ENCODE measurements around the gene DLG1.

The DLG1 gene

GRCh38 chr3:197155046-197155445 lies 143.4 kb downstream of the DLG1 start:
- no peak for DNase-seq

GRCh38 chr3:197151580-197151979 lies 146.8 kb downstream of the DLG1 start:
- DNase-seq, result no peak

GRCh38 chr3:197149528-197149927 lies 148.9 kb downstream of the DLG1 start:
- no peak for DNase-seq

- DNase-seq, result no peak
Measured at GRCh38 chr3:197144188-197144587, 154.2 kb downstream of the DLG1 start.

- DNase-seq, result no peak
Measured at GRCh38 chr3:197139586-197139985, 158.8 kb downstream of the DLG1 start.

- DNase-seq, result no peak
Measured at GRCh38 chr3:197137751-197138150, 160.7 kb downstream of the DLG1 start.

GRCh38 chr3:197136744-197137143 lies 161.7 kb downstream of the DLG1 start:
- DNase-seq, result no peak

GRCh38 chr3:197135212-197135611 lies 163.2 kb downstream of the DLG1 start:
- no peak for DNase-seq

GRCh38 chr3:197132916-197133530 lies 165.4 kb downstream of the DLG1 start:
- no peak for DNase-seq

GRCh38 chr3:197125636-197126035 lies 172.8 kb downstream of the DLG1 start:
- no peak for DNase-seq

- DNase-seq, result no peak
Measured at GRCh38 chr3:197124713-197125112, 173.7 kb downstream of the DLG1 start.

- no peak for DNase-seq
Measured at GRCh38 chr3:197122394-197122793, 176.0 kb downstream of the DLG1 start.

- no peak for DNase-seq
Measured at GRCh38 chr3:197117114-197117513, 181.3 kb downstream of the DLG1 start.

- DNase-seq, result no peak
Measured at GRCh38 chr3:197114007-197114406, 184.4 kb downstream of the DLG1 start.

- DNase-seq, result no peak
Measured at GRCh38 chr3:197111685-197112084, 186.7 kb downstream of the DLG1 start.

- no peak for DNase-seq
Measured at GRCh38 chr3:197105786-197106185, 192.6 kb downstream of the DLG1 start.

GRCh38 chr3:197104738-197105137 lies 193.7 kb downstream of the DLG1 start:
- DNase-seq, result no peak

GRCh38 chr3:197103766-197104165 lies 194.6 kb downstream of the DLG1 start:
- no peak for DNase-seq

GRCh38 chr3:197093871-197094270 lies 204.5 kb downstream of the DLG1 start:
- DNase-seq, result no peak

GRCh38 chr3:197088370-197088769 lies 210.0 kb downstream of the DLG1 start:
- no peak for DNase-seq

- no peak for DNase-seq
Measured at GRCh38 chr3:197085137-197085536, 213.3 kb downstream of the DLG1 start.

GRCh38 chr3:197083486-197083885 lies 214.9 kb downstream of the DLG1 start:
- no peak for DNase-seq

GRCh38 chr3:197082871-197083270 lies 215.5 kb downstream of the DLG1 start:
- DNase-seq, result no peak

GRCh38 chr3:197080344-197080743 lies 218.1 kb downstream of the DLG1 start:
- no peak for DNase-seq

GRCh38 chr3:197076415-197076814 lies 222.0 kb downstream of the DLG1 start:
- no peak for DNase-seq

GRCh38 chr3:197068077-197068476 lies 230.3 kb downstream of the DLG1 start:
- DNase-seq, result no peak

Data from activated CD4-positive, alpha-beta T cell treated with anti-CD3 and anti-CD28 coated beads for 1 hour (primary cell).